HG02623 (cell line): Measurements from ENCODE around the gene KIF21A.

Source experiments
- ATAC-seq: cut with Tn5 transposase; IDR thresholded peaks from one replicate; pipeline ENCODE4 v1.9.1; 2021; ENCODE audit warnings: moderate library complexity; ENCODE audit not compliant: unreplicated experiment

KIF21A gene

GRCh38 chr12:39392154-39392925 is 50.6 kb downstream of the KIF21A start:
- no peak for ATAC-seq

GRCh38 chr12:39390752-39391151 is 52.2 kb downstream of the KIF21A start:
- ATAC-seq, result no peak

GRCh38 chr12:39389399-39390150 is 53.3 kb downstream of the KIF21A start:
- no peak for ATAC-seq

DNA sequence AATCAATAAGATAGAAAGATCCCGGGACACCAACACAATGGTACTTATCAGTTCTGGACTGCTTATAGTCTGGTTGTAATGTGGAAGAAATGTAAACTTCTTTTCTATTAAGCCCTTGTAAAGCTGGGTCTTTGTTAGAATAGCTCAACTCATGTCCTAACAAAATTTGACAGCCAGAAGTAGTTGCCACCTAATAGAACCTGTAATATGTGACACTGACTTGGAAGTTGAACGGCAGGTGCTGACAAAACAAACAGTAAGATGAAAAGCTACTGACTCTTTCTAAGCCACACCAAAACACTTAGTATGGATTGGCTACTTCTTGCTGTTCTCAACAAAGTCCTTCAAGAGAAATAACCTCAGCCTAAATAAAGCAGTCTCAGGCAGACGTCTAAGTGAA is 56.6 kb downstream of the KIF21A start:
- no peak for ATAC-seq

- ATAC-seq, result no peak
Observed at GRCh38 chr12:39383114-39383513, 59.8 kb downstream of the KIF21A start.

GRCh38 chr12:39380090-39380489 is 62.8 kb downstream of the KIF21A start:
- no peak for ATAC-seq

DNA sequence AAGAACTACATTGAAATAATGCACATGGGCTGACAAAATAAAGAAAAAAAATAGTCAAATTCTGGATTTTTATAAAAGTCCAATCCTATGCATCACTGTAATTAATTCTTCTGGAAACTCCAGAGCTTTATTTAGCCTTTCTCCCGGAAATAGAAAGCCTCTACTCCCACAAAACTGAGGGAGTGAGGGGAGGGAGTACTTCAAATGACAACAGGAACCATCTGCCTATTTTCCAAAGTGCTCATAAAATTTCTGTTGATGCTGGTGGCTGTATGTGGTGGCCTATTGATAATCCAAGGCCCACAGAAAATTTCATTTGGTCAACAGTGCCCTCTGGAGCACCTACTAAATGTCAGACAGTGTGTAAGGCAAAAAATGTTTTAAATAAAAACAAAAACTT is 64.6 kb downstream of the KIF21A start:
- no peak for ATAC-seq

GRCh38 chr12:39375206-39375808 is 67.6 kb downstream of the KIF21A start:
- ATAC-seq, result no peak

GRCh38 chr12:39372929-39373328 is 70.0 kb downstream of the KIF21A start:
- peak; percentile 73 for ATAC-seq

GRCh38 chr12:39372204-39372925 is 70.6 kb downstream of the KIF21A start:
- ATAC-seq, result no peak

DNA sequence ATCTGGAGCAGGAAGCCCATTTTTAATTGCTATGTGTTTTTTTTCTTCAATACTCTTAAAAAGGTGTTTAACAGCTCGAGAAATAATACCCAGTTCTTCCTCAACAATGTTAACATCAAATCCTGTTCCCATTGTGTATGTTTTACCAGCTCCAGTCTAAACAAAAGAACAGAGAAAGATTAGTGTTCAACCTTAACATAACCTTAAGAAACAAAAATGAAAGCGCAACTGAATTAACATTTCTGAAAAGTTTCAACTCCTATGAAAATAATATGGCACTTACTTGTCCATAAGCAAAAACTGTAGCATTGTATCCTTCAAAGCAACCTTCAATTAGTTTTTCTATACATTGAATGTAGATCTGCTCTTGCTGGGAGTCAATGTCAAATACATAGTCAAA is 73.2 kb downstream of the KIF21A start:
- ATAC-seq, result no peak

GRCh38 chr12:39368891-39369290 is 74.0 kb downstream of the KIF21A start:
- ATAC-seq, result no peak

DNA sequence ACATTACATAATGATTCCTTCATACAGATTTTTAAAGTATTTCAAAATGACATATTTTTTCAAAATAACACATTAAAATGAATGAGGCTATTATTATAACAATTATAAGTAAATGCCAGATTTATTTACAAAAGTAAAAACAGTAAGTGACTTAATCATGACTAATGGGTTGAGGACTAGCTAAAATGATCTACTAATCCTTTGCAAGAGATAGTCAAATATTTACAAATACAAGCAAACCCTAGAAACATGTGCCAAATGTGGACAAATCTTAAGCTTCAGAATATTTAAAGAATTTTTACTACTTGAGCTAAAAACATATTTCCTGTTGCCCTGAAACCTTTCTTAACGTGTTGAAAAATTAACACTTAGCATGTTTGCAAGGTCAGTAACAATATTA is 74.8 kb downstream of the KIF21A start:
- no peak for ATAC-seq

- no peak for ATAC-seq
Observed at GRCh38 chr12:39367494-39367893, 75.4 kb downstream of the KIF21A start.

DNA sequence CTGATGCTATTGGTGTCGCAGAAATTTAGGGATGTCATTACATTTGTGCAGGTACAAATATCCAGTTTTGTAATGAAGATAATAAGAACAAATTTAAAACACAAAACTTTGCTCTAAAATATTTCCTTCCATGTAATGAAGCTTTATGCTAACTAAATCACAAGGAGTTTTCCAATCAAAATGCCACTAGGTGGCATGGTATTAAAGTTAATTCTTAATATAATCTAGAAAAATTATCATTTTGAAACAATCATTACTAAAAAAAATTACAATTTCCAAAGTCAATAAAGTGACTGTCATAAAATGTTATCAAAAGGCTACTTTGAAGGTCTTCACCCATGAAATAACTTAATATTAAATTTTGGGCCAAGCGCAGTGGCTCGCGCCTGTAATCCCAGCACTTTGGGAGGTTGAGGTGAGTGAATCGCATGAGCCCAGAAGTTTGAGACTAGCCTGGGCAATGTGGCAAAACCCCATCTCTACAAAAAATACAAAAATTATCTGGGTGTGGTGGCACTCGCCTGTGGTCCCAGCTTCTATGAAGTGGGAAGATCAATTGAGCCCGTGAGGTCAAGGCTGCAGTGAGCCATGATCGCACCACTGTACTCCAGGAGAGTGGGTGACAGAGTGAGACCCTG is 77.4 kb downstream of the KIF21A start:
- no peak for ATAC-seq

DNA sequence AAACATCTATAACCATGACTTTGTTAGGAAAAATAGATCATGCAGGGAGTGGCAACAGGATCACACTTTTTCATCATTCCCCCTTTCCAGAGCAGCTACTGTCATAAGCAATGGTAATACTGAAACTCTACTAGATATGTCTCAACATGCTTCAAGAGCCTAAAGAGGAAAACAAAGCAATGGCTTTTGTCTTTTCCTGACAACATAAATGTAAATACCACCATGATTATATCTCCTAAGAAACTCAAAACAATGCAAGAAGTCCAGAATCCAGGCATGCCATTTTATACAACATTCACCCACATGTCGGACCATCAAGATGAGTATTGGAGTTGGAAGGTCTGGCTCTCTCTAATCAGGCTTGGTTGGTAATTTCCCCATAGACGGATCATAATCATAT is 78.7 kb downstream of the KIF21A start:
- ATAC-seq, result no peak

GRCh38 chr12:39359645-39360044 is 83.3 kb downstream of the KIF21A start:
- no peak for ATAC-seq

- ATAC-seq, result no peak
Observed at GRCh38 chr12:39357041-39357440, 85.9 kb downstream of the KIF21A start.

DNA sequence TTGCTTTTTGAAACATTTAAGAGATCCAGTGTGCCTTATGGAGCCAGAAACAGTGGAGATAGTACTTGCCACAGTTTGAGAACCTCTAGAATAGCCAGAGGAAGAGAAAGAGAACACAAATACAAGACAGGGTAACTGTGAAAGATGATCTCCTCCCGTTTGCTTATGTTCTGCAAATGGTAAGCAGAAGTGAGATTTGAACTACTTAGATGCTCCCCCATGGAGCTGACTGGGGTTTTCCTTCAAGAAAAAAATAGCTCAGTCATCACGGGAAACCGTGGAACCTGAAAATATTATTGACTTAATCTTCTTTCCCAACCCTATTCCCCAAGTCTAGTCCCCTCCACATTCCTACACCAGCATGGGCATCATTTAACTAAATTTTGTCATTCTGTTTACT is 87.1 kb downstream of the KIF21A start:
- no peak for ATAC-seq

GRCh38 chr12:39354955-39355354 is 88.0 kb downstream of the KIF21A start:
- ATAC-seq, result no peak

DNA sequence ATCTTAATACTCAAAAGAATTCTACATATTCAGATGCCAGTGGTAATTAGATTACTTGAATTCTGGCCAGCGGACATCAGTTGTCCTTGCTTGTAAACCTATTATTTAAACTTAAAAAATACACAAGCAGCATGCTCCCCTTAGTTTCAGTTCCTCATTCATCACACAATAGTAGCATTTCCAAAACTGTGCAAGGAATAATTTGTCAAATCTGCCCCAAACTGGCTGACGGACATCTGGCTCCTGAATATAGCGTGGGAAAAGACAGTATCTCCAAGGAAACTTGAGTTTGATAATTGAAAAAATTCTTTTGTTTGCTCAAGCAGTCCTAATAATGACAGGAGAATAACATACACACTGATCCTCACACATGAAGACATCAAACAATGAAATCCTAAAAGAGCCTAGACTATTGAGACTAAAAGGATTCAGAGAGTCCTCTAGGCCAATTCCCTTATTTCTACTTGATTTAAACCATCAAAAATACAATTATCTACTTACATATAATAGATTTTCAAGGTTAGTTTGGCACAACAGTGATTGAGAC is 90.4 kb downstream of the KIF21A start:
- ATAC-seq, result no peak
